GM23248 (cell line): ENCODE measurements around the gene RP9.

Experiments used
- EZH2 ChIP-seq: fragments of 200-600 bp; sonication (generic); IDR thresholded peaks from 2 replicates; pipeline ENCODE4 v1.6.1; 2018; ENCODE audit warnings: antibody characterized with exemption, mild to moderate bottlenecking; ENCODE audit not compliant: insufficient read depth, poor library complexity, severe bottlenecking
- EZH2phosphoT487 ChIP-seq: fragments of 200-600 bp; sonication (generic); IDR thresholded peaks from 2 replicates; pipeline ENCODE4 v1.6.1; 2018; ENCODE audit warnings: antibody characterized with exemption, moderate library complexity, mild to moderate bottlenecking, low read depth; ENCODE audit not compliant: insufficient read depth

- TF ChIP-seq EZH2phosphoT487 (no peak), EZH2 (no peak)
These were observed 33.2 kb downstream of the RP9 start for GRCh38 chr7:33075818-33076518.
